CD4-positive, alpha-beta T cell treated with Interleukin-4 for 1 hour (primary cell): ENCODE data around the gene BNC2.

ENCODE experiments used
- DNase-seq, 2 donors: peaks; one replicate each; pipeline ENCODE4 v3.0.0-alpha.2; 2020 to 2022

Gene BNC2

DNA sequence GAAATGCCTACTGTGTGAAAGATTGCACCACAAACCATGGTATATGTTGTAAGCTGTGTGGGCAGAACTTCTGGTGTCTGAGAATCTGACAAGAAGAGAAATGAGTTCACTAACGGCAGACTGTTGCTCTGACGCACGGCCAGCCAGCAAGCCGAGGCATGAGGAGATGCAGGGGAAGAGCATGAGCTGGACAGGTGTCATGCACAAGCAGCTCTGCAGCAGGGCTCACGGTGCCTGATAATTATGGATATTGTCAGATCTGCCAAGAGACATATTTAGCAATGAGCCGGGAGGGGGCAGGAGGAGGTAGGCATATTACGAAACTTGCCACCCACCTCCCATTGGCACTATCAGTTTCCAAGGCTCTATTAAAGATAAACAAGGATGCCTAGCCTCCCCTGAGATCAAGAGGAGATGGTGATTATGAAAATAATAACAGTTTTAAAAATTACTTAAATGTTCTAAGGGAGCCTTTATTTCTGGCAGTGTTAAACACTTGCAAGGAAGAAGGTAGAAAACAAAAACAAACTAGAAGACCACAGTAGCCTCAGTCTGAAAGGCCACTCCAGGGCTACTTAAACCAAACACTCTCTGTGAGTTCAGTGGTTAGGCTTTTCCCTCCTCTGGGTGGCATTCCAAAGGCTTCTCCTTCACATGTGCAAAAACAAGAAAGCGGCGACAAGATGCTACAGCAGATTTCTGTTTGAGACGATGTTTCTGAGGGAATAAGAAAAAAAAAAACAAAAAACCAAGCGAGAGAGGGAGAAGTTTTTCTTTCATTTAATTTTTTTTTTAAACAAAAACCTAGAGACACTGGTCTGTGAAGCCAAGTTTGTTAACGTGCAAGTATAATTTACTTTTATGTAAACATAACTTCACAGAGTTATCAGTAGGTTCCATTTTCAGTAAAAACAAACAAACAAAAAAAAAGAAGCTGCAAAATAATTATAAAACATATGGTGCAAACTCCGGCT, 339.5 kb downstream of the BNC2 start:
- no peak for DNase-seq

DNA sequence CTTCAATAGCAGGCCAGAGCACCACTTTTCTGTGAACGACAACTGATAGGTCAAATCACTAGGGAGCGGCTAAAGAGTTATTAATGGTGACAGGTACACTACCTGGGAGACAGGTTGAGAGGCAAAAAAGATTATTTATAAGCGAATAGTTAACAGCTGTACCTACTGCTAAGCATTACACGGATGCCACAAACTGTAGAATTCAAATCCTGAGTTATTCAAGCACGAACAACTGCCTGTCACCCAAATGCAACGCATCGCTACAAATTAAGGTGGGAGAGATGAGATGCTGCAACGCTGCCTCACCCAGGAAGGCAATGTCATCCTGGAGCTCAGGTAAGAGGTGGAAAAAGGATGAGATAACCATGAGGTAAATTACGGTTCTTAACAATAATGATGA, 342.9 kb downstream of the BNC2 start:
- no peak for DNase-seq

DNA sequence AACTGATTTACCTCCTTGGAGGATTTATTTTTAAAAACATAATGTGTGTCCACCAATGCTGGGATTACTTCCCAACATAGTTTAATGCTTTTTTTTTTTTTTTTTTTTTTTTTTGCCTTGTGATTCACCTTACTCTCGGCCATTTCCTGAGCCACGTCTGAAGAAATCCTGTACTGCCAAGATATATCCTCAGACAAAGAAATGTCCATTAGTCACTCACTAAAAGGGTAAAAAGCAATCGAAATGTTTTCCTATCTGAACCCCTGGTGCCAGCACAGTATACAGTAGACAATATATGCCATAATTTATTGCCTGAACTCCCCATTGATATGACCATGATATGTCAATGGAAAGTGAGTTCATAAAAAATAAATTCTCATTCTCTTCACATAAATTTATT, 344.1 kb downstream of the BNC2 start:
- no peak for DNase-seq

DNA sequence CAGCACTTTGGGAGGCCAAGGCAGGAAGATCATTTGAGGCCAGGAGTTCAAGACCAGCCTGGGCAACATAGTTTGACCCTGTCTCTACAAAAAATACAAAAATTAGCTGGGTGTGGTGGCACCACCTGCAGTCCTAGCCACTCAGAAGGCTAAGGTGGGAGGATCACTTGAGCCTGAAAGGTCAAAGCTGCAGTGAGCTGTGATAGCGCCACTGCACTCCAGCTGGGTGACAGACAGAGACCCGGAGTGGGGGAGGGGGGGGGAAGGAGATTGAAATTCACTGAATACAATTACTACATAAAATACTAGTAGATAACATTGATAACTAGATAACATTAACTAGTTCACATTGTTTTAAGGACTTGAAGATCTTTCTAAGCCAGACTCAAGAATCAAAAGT, 345.6 kb downstream of the BNC2 start:
- no peak for DNase-seq

DNA sequence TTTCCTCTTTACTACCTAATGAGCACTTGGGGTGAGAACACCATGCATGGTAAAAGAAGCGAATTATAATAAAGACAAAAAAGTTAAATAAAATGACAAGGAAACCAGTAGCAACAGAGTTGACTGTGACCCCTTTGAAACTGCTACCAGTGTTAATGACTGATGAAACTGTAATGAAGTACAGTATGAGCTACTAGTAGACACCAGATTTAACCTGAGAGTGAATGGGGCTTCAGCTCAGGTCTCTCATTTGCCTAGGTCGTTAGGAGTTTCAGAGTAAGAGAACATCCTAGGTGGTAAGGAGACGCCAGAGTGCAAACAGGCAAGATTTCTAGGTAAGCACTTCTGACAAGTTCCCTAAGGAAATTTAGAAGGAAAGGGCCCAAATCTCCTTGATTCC, 346.4 kb downstream of the BNC2 start:
- no peak for DNase-seq

DNA sequence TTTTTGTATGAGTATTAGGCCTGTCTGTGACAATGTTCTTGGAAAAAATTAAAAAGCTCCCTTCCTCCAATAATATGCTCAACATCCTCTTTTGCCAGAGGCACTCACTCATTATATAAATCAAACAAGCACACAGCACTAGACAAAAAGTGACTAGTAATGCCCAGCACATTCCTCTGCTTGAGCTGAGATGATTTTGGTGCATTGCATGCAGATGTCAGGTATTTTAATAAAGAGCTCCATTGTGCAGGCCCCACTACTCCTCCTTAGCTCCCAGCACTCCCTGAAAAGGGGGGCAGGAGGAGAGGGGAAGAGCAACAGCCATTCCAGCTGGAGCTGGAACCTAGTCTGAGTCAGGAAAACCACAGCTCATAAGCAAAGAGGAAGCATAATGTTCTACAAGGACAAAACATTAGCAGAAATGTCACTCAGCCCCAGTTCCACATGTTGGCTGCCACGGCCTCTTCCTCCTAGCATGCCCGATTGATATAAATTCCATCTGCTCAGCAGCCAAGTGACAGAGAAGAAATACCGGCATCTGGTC, 348.5 kb downstream of the BNC2 start:
- DNase-seq, result no peak

DNA sequence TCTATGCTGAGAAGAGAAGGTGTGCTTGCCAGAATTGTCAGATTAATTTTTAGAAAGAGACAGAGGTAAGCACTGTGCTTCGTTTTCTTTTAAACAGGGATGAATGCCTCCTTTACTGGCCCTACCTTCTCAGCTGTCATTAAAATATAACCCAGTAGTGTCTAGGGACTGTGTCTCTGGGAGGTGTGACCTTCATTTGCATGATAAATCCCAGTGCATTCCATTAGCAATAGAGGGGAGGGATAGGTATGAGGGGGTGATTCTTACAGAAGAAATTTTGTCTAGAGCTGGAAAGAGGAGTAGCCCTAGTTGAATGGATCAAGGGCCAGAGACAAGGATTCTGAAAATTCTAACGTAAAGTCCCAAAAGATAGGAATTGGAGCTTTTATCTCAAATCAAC, 351.5 kb downstream of the BNC2 start:
- no peak for DNase-seq

DNA sequence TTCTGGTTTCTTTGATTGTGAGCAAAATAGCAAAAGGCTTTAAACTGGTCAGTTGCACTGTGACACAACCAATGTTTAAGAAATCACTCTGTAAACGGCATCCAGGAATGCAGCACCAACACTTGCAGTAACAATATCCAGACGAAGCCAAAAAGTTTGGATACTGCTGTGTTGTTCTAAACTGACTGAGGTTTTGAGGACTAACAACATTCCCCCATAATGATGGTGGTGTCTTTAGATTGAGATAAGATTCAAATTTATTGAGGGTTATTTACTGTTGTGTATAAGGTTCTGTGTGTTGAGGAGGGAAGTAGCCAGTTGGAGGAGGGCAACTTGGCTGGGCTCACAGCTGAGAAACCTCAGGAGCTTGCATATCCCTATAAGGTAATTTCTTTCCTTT, 353.6 kb downstream of the BNC2 start:
- no peak for DNase-seq

DNA sequence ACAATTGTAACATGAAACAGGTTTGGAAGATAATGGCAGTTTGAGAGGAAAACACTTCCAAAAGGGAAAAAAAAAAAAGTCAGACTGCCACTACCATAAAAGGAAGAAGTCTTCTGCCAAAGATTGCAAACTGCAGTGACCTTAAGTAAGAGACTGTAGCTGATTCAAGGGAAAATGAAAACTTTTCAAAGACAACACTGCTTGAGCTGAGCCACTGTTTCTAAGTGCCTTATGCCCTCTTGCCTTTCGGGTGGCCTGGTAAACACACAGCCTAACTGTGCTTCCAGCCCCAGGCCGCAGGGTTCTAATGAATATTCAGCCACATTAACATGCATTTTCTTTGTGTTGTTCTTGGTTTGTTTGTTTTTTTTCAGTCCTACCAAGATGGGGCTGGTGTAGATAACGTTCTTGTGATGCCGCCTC, 354.6 kb downstream of the BNC2 start:
- DNase-seq, result no peak

DNA sequence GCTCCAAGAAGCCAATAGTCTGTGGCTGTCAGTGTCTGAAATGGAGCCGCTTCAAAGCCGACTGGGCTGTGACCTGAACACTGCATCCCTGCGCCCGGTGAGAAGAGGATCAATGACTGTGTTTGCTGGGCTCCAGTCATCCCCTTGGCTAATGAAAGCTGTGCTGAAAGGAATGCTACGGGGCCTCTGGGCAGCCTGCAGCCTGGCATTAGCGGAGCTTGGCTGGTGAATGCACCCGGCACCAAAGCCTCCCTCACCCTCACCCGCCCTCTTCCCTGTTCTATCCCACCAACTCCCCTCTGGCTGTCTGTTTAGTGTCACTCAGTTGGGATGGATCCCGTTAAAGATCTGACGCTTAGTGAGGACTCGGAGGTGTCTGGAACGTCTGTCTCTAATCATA, 355.3 kb downstream of the BNC2 start:
- DNase-seq, result no peak

DNA sequence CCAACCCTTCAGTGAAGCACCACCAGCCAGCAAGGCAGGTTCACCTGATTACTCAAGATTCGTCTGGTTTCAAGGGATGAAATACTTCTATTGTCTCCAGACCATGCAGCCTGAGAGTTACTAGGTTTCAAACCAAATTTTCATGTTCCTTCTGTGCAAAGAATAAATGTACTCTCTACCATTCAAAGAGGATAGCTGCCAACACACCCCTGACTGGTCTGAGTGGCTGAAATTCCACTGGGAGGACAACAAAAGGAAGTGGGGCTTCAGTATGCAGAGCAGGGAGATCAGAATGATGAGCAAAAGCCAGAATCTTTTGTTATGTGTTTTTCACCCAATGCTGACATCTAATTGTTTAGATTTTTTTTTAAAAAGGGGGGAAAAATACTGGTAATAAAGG, 356.3 kb downstream of the BNC2 start:
- no peak for DNase-seq

DNA sequence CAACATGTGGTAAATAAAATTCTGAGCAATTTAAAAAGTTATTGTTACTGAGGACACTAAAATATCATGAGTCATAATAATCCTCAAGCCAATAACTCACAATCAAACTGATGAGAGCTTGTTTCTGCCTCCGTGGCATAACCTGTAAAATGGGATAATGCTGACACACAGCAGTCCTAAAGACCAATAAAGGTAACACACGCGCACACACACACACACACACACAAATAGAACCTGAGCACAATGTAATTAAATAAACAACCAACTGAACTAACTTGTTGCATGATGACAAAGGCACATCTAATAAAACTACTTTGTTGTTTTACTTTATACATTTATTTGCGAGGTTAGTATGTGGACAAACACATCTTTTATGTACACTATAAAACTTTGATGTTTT, 358.2 kb downstream of the BNC2 start:
- DNase-seq, result no peak

DNA sequence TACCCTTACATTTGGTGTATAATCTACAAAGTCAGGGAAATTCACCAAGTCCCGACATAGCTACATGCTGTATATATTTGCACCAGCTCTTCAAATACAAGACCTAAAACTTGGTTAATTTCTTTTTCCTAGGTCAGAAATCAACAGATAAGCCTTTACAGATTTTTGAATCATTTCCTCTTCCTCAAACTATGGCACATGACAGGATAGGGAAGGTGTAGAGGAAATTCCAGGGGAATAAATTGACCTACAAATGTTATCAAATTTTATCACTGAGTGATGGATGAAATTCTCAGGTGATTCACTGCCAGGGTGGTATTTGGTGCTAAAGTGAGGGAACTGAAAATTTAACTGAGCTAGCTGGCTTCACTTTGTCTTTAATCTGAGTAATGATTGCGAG, 360.0 kb downstream of the BNC2 start:
- DNase-seq, result no peak

DNA sequence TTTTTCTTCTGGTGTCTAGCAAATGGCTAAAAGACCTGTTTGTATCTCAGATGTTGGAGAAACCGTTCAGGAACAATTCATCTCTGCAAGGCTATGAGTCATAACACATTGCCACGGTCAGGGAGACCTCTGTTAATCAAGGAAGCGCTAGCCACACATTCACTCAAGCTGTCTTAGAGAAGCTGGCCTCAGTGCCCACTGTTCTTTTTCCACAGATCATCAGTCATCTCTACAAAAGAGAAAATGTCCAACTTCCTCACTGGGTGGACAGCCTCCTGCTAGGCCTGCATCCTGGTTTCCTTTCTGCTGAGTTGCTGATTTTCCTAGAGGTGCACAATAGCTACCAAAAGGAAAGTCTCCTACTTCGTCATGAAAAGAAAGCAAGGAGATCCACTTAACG, 360.5 kb downstream of the BNC2 start:
- DNase-seq, result no peak

DNA sequence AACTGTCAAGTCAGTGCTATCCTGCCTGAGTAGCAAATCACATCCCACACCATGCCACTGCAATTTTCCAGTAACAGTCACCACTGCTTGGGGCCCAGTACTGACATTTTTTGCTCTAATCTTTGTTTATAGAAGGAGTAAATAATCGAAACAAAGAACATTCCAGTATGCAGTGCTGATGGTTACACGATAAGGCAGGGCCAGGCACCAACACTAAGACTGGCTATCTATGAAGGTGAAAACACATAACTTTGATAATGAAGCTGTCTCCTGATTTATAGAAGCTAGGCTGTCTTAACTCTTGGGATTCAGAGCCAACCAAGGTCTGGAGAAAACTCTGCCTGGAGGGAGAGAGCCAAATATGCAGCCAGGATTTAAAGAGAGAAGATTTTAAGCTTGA, 365.3 kb downstream of the BNC2 start:
- no peak for DNase-seq

DNA sequence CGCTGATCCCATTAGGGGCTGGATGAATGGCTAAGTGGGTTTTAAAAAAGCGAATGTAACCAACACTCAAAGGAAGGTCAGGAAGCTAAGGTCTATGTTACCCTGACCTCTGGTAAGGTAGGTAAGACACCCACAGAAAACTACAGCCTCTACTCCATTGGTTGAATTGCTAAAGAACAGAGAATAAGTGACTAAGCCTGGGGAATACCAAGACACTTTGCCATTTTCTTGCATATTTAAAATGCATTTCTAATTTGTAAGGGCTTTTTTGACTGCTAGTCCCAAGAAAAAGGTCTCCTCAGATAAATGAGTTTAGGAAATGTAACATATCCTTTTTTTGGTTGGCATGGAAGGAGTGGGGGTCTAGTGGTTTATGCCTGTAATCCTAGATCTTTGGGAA, 368.7 kb downstream of the BNC2 start:
- DNase-seq, result no peak

DNA sequence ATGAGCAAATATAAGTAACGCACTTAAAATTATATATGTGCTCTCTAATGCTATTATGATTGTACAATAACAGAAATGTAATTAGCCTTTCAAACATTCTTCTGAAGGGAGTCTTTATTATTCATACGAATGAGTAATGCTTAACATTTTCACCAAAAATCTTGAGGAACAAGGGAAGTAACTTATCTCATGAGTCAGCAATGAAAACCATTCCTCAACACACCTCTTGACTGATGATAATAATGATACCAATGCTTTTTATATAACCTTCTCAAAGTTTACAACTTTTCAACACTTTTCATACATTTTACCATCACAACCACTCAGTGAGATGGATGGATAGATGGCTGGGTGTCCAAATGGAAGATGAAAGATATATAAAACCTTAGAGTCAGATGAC, 369.3 kb downstream of the BNC2 start:
- no peak for DNase-seq

DNA sequence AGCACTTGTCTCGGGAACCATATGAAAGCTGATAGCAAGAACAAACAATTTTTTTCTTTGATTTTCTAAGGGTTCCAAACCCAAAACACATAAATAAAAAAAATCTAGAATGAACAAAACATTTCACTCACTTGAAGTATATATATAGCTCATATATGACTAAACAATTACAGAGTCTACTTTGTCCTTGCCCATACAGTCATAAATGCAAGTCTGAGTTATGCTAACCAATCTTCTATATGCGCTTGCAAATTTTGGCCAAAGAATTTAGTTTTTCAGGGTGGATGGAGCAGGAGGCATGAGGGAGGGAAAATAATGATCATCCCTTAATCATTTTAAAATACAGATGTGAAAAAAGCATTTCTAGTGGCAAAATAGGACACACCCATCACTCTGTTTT, 370.1 kb downstream of the BNC2 start:
- DNase-seq, result no peak

DNA sequence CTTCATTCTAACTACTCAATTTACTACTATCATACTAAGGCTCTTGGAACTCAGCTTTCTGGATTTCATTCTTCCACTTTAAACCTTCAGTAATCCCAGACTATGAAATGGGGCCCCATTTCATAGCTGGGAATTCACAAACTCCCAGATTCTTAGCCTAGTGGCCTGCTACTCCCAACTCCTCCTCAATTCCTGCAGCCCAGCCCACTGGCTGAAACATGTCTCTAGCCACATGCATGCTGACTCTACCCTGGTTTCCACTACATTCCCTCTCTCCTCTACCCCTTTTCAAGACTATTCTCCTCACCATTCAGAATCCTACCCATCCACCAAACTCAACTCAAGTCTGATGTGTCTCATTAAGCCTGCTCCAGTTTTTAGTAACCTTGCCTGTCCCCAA, 370.6 kb downstream of the BNC2 start:
- DNase-seq, result no peak

DNA sequence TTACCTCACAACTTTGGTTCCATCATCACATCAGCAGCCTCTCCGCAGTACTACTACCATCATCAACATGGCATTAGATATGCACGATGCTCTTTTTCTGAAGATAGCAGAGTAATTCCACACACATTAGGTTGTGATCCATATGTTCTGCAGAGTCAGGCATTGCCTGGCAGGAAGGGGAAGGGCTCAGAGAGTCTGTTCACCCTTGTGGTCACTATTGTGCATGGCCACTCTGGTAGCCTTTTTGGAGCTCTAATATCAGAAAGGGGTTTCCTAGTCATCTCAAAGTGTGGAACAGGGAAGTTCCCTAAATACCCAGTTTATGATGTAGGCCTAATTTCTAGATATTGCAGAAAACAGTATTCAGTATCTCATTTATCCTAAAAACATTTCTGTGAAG, 373.6 kb downstream of the BNC2 start:
- no peak for DNase-seq

DNA sequence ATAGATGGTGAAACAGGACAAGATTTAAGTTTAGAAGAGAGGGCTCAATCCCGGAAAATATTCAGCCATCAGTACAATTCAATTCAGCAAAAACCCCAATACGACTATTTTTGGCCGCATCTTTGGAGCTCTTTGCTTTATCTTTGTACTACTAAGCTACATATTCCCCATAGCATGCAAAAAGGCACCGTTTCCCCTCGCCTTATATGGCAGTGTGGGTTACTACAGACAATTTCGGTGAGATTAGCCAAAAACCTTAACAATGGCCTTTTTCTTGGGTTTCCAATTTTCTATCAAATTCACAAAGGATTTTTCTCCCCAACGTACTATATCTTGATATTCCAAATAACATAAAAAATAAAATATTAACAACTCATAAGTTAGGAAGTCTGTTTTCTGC, 382.6 kb downstream of the BNC2 start:
- no peak for DNase-seq

DNA sequence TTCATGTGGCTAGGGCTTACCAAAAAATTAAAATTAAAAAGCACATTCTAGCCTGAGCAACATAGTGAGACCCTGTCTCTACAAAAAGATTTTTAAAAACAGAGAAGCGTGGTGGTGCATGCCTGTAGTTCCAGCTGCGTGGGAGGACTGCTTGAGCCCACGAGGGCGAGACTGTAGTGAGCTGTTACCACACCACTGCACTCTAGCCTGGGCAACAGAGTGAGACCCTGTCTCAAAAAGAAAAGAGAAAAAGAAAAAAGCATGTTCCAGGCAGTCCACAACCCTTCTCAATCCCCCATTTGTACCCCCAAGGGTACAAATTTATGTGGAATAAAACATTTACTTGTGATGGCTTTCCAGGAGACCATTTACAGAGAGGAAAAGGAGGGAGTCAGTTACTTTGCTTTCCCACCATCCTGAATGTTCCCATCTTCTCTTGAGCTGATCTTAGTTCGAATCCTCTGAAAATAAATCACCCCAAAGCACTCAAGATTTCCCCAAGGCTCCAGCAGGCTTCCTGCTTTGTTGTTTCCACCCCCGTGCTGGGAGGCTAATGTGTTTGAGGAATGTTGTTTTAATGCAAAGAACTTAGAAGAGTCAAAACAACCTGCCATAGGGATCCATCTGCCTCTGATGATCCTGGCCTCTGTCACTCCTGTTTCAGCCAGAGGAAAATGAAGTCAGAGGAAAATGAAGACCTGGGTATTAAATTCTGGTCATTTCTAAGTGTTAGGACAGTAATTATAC, 384.7 kb downstream of the BNC2 start:
- DNase-seq, result no peak

DNA sequence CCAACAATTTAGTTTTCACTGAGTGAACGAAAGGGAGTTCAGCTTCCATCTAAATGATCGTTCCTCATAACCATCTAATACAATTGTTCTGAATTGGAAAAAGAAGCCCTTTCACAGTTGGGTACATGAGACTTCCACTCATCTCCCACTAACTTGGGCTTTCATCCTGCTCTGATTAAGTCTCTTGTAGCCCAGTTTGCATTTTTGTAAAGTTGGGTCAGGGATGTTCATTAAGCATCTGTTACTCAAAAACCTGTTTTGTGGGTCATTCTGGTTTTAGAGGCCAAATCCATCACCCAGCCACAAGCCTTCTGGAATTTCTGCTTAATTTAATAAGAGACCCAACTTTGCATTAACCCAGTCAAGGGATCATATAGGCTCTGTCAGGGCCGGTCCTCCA, 385.3 kb downstream of the BNC2 start:
- no peak for DNase-seq

DNA sequence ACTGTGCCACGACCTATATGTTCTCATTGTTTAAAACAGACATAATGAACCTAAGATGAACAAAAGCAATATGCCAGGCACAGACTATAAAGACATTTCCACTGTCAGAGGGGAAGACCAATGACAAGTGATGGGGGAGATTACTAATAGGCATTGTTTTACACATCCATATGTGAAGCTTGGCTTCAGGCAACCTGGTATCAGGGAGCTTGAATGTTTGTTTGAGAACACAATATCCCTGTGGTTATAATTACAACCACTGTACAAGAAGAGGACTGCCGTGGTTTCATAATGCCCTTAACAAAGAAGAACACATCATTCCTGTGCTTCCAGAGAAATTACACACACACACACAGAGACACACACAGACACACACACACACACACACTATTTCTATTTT, 385.7 kb downstream of the BNC2 start:
- no peak for DNase-seq
